A549 (cell line): ENCODE measurements around the gene KCNA10. TPM values are rescaled to one million over a fixed set of nuclear protein-coding genes. Genes with fewer than 3 reads are reported as not detected.

ENCODE experiments used
- ATAC-seq, 2 experiments: fragments of 200-7000 bp in 1 of 2; fragments of >200 bp in 1 of 2; cut with Nextera tagmentation in 1 of 2; cut with Tn5 transposase in 1 of 2; 3 replicates each; pipeline versions ENCODE4 v1.8.0 to v1.9.1; 2018 to 2020; ENCODE audit warnings: mild to moderate bottlenecking in 1 of 2, moderate library complexity in 1 of 2
- CTCF ChIA-PET: fragments of 300-600 bp; sonication (Branson Sonifier 250); formaldehyde crosslinking; extraction: SDS; loops from one replicate; lab custom pipeline; 2021; ENCODE audit warnings: antibody characterized with exemption, inconsistent platforms; lab: Yijun Ruan, JAX
- POLR2A ChIA-PET: fragments of 350-600 bp; formaldehyde crosslinking; extraction: SDS; loops from one replicate; lab custom pipeline; 2021; ENCODE audit warnings: antibody characterized with exemption, inconsistent platforms; lab: Yijun Ruan, JAX
- DNase-seq, 2 experiments: peaks; one replicate each; pipeline versions ENCODE4 v3.0.0 to v3.0.0-alpha.2; 2011 to 2016; ENCODE audit warnings: low read depth in 1 of 2, low spot score in 1 of 2
- FAIRE-seq: peaks from 2 replicates; lab custom pipeline; 2011; peaks lifted over from hg19 to GRCh38; lab: Jason Lieb, UNC
- H3K27ac ChIP-seq, 2 experiments: fragments of >200 bp; sonication (Bioruptor Twin); formaldehyde crosslinking; 3 replicates each; pipeline ENCODE4 v1.5.1; 2016 to 2017
- H3K4me1 ChIP-seq: fragments of >200 bp; sonication (Bioruptor Twin); formaldehyde crosslinking; 3 replicates; pipeline ENCODE4 v1.6.1; 2016
- H3K4me2 ChIP-seq: fragments of >200 bp; sonication (Bioruptor Twin); formaldehyde crosslinking; 3 replicates; pipeline ENCODE4 v1.6.1; 2016
- H3K4me3 ChIP-seq: fragments of >200 bp; sonication (Bioruptor Twin); formaldehyde crosslinking; 3 replicates; pipeline ENCODE4 v1.5.1; 2016
- H3K9me3 ChIP-seq: fragments of >200 bp; sonication (Bioruptor Twin); formaldehyde crosslinking; 3 replicates; pipeline ENCODE4 v1.6.1; 2016
- ATOH8 ChIP-seq: fragments of 250-450 bp; sonication (Bioruptor Pico); IDR thresholded peaks from 2 replicates; pipeline ENCODE4 v1.5.0; 2020; ENCODE audit warnings: low read depth, mild to moderate bottlenecking, moderate library complexity
- BCL3 ChIP-seq: fragments of >200 bp; sonication (Bioruptor Twin); formaldehyde crosslinking; IDR thresholded peaks from 3 replicates; pipeline ENCODE4 v1.6.1; 2016
- CTCF ChIP-seq: fragments of >200 bp; sonication (Bioruptor Twin); formaldehyde crosslinking; IDR thresholded peaks from 3 replicates; pipeline ENCODE4 v1.5.1; 2016
- ELK1 ChIP-seq: fragments of 150-350 bp; IDR thresholded peaks from 2 replicates; pipeline ENCODE4 v1.6.1; 2014; ENCODE audit warnings: low read depth, mild to moderate bottlenecking, low read length
- EP300 ChIP-seq, 2 experiments: fragments of >200 bp; sonication (Bioruptor Twin); formaldehyde crosslinking; IDR thresholded peaks; 2 replicates in 1 of 2; 3 replicates in 1 of 2; pipeline ENCODE4 v1.6.1; 2016 to 2017
- ESRRA ChIP-seq: fragments of 150-350 bp; IDR thresholded peaks from 2 replicates; pipeline ENCODE4 v1.6.1; 2014; ENCODE audit warnings: mild to moderate bottlenecking, low read length, borderline replicate concordance
- HDAC2 ChIP-seq: fragments of 200-600 bp; sonication (generic); IDR thresholded peaks from 2 replicates; pipeline ENCODE4 v1.6.1; 2016
- JUNB ChIP-seq: fragments of >200 bp; sonication (Bioruptor Twin); formaldehyde crosslinking; IDR thresholded peaks from 2 replicates; pipeline ENCODE4 v1.6.1; 2016
- KDM1A ChIP-seq: fragments of 200-600 bp; sonication (generic); IDR thresholded peaks from 2 replicates; pipeline ENCODE4 v1.6.1; 2016; ENCODE audit warnings: low read depth, mild to moderate bottlenecking
- MAZ ChIP-seq: fragments of 150-350 bp; IDR thresholded peaks from 2 replicates; pipeline ENCODE4 v1.6.1; 2014; ENCODE audit warnings: antibody characterized with exemption, low read depth, low read length, borderline replicate concordance
- NFE2L2 ChIP-seq: fragments of 150-350 bp; conservative IDR thresholded peaks from 2 replicates; pipeline ENCODE4 v1.6.1; 2014; ENCODE audit warnings: low read length
- NR3C1 ChIP-seq: fragments of >200 bp; sonication (Bioruptor Twin); formaldehyde crosslinking; IDR thresholded peaks from 3 replicates; pipeline ENCODE4 v1.6.1; 2017
- POLR2AphosphoS2 ChIP-seq: conservative IDR thresholded peaks from 2 replicates; pipeline ENCODE4 v1.6.1; 2012; ENCODE audit warnings: low read length, improper control_type of control experiment, inconsistent platforms
- RARB ChIP-seq: fragments of 250-450 bp; sonication (Bioruptor Pico); IDR thresholded peaks from 2 replicates; pipeline ENCODE4 v1.8.0; 2021; ENCODE audit warnings: mild to moderate bottlenecking, moderate library complexity
- REST ChIP-seq: fragments of 200-600 bp; sonication (generic); IDR thresholded peaks from 2 replicates; pipeline ENCODE4 v1.6.1; 2016; ENCODE audit warnings: antibody characterized with exemption, mild to moderate bottlenecking, moderate library complexity
- SMC3 ChIP-seq: fragments of >200 bp; sonication (Bioruptor Twin); formaldehyde crosslinking; IDR thresholded peaks from 3 replicates; pipeline ENCODE4 v1.6.1; 2018; ENCODE audit warnings: inconsistent platforms
- SREBF2 ChIP-seq: fragments of 450-650 bp; IDR thresholded peaks from 2 replicates; pipeline ENCODE4 v1.6.1; 2014; ENCODE audit warnings: mild to moderate bottlenecking, moderate library complexity
- TFCP2L1 ChIP-seq: fragments of 250-450 bp; sonication (Bioruptor Pico); IDR thresholded peaks from 2 replicates; pipeline ENCODE4 v1.5.0; 2021; ENCODE audit warnings: mild to moderate bottlenecking
- TP53 ChIP-seq: fragments of 250-450 bp; sonication (Bioruptor Pico); IDR thresholded peaks from 2 replicates; pipeline ENCODE4 v1.5.0; 2021; ENCODE audit warnings: mild to moderate bottlenecking, moderate library complexity
- USF2 ChIP-seq: fragments of 450-650 bp; IDR thresholded peaks from 2 replicates; pipeline ENCODE4 v1.6.1; 2014; ENCODE audit warnings: antibody characterized with exemption
- ZFP36 ChIP-seq: fragments of 450-650 bp; IDR thresholded peaks from 2 replicates; pipeline ENCODE4 v1.6.1; 2014; ENCODE audit warnings: borderline replicate concordance; ENCODE audit not compliant: partially characterized antibody
- ZNF302 ChIP-seq: fragments of 250-450 bp; sonication (Bioruptor Pico); IDR thresholded peaks from 2 replicates; pipeline ENCODE4 v1.9.0; 2021; ENCODE audit warnings: inconsistent platforms, mild to moderate bottlenecking, moderate library complexity
- WGBS: methylation state at CpG from one replicate; pipeline ENCODE4 v1.1.6; 2017; ENCODE audit errors: missing lambda C conversion rate; 5-methylcytosine and 5-hydroxymethylcytosine counted together
- polyA plus RNA-seq, 4 experiments: library from polyadenylated mRNA; depleted of rRNA in 3 of 4; stranded (reverse); fragments of >200 nt; fragmentation: RNase III in 1 of 4; extraction: RNeasy Plus Mini Kit Qiagen cat#74134 plus additional on column Dnase treatment in 1 of 4; gene quantifications; 2 replicates in 3 of 4; 3 replicates in 1 of 4; pipeline ENCODE4 v1.2.3, GENCODE V29; 2011 to 2017

Gene KCNA10
- polyA plus RNA-seq, 2 of the 4 experiments (the other 2 are of a cell fraction), result not detected

GRCh38 chr1:110566836-110567235 is 47.9 kb upstream of the KCNA10 start (continued):
- no peak for TF ChIP-seq ZNF302
- TF ChIP-seq JUNB, result no peak
- TF ChIP-seq SREBF2, result no peak
- no peak for TF ChIP-seq MAZ
- TF ChIP-seq ZFP36, result no peak

- Histone ChIP-seq H3K4me2 (no peak overlapping the region), H3K4me1 (no peaks in the 10 kb centered on the region), H3K4me3 (no peak overlapping the region), H3K27ac (no peak overlapping the region), H3K9me3 (no peaks in the 10 kb centered on the region)
- ChIA-PET POLR2A (no interaction called here), CTCF (interaction anchor here (1.1 to 2.1 kb wide), 4 partner anchors 10 to 217 kb away, joined by 3 to 12 read pairs (median 5); no protein-coding TSS in a partner anchor)
- ATAC-seq (no peak), DNase-seq (no peak), FAIRE-seq (no peak)
- no peak for TF ChIP-seq NFE2L2
- no peak for TF ChIP-seq RARB (CRISPR knock-in tag)
- no peak for TF ChIP-seq REST
- no peak for TF ChIP-seq EP300 (IDR thresholded peaks at IDR 0.05)
- TF ChIP-seq ZFP36, result no peak
- TF ChIP-seq KDM1A, result no peak
- no peak for TF ChIP-seq JUNB
- no peak for TF ChIP-seq NR3C1
- TF ChIP-seq SREBF2, result no peak
- TF ChIP-seq CTCF, result no peak
- no peak for TF ChIP-seq HDAC2
- no peak for TF ChIP-seq BCL3
- no peak for TF ChIP-seq SMC3
- TF ChIP-seq TFCP2L1 (CRISPR knock-in tag), result no peak
- no peak for TF ChIP-seq POLR2AphosphoS2
- TF ChIP-seq TP53 (CRISPR knock-in tag), result no peak
- TF ChIP-seq ATOH8 (CRISPR knock-in tag), result no peak
- no peak for TF ChIP-seq ELK1
- TF ChIP-seq USF2, result no peak
- TF ChIP-seq ESRRA, result no peak
- WGBS, result 0% methylated on average over 1 of the region's 1 CpG
Measured at GRCh38 chr1:110565565-110565964, 46.6 kb upstream of the KCNA10 start.
